Natural killer cell (primary cell): Measurements from ENCODE around the gene PRUNE2. TPM values are rescaled to one million over a fixed set of nuclear protein-coding genes. Genes with fewer than 3 reads are reported as not detected.

Experiments
- ATAC-seq, 3 donors: fragments of 150-1000 bp in 2 of 3; fragments of 200-7000 bp in 1 of 3; cut with Tn5 transposase; 1 replicate in 1 of 3; 2 replicates in 2 of 3; pipeline ENCODE4 v1.10.0; 2021; ENCODE audit warnings: mild to moderate bottlenecking in 2 of 3, moderate library complexity in 2 of 3
- DNase-seq, 2 donors: peaks; one replicate each; pipeline versions ENCODE4 v3.0.0 to v3.0.0-alpha.2; 2013 to 2021; ENCODE audit warnings: mixed read lengths in 1 of 2
- H3K27ac ChIP-seq: one replicate; pipeline ENCODE4 v1.5.1; 2013; ENCODE audit warnings: mild to moderate bottlenecking, low read length
- H3K27me3 ChIP-seq: one replicate; pipeline ENCODE4 v1.6.1; 2013; ENCODE audit warnings: low read length; ENCODE audit not compliant: control insufficient read depth, insufficient read depth
- H3K36me3 ChIP-seq: one replicate; pipeline ENCODE4 v1.6.1; 2013; ENCODE audit warnings: low read length; ENCODE audit not compliant: control insufficient read depth, insufficient read depth
- H3K4me1 ChIP-seq: one replicate; pipeline ENCODE4 v1.6.1; 2013; ENCODE audit warnings: low read length; ENCODE audit not compliant: control insufficient read depth, insufficient read depth
- H3K4me3 ChIP-seq: one replicate; pipeline ENCODE4 v1.5.1; 2013; ENCODE audit warnings: low read length
- H3K9me3 ChIP-seq: one replicate; pipeline ENCODE4 v1.6.1; 2013; ENCODE audit warnings: low read length; ENCODE audit not compliant: control insufficient read depth, insufficient read depth
- H3K27ac Mint-ChIP-seq, 2 donors: one replicate each; pipeline ENCODE4 v1.8.0; 2022; ENCODE audit warnings: mild to moderate bottlenecking in 2 of 2, mixed read lengths in 2 of 2, moderate library complexity in 1 of 2
- H3K27me3 Mint-ChIP-seq, 2 donors: one replicate each; pipeline ENCODE4 v1.8.0; 2022; ENCODE audit warnings: low read depth in 2 of 2, mixed read lengths in 2 of 2
- H3K36me3 Mint-ChIP-seq: one replicate; pipeline ENCODE4 v1.8.0; 2022; ENCODE audit warnings: mixed read lengths
- H3K4me1 Mint-ChIP-seq, 2 donors: one replicate each; pipeline ENCODE4 v1.8.0; 2022; ENCODE audit warnings: mixed read lengths in 2 of 2
- H3K4me3 Mint-ChIP-seq: one replicate; pipeline ENCODE4 v1.8.0; 2022; ENCODE audit warnings: mild to moderate bottlenecking, moderate library complexity, mixed read lengths
- H3K9me3 Mint-ChIP-seq, 2 donors: one replicate each; pipeline ENCODE4 v1.8.0; 2022; ENCODE audit warnings: mixed read lengths in 2 of 2
- CTCF ChIP-seq: fragments of 200-600 bp; IDR thresholded peaks from one replicate; pipeline ENCODE4 v1.8.0; 2022; ENCODE audit warnings: antibody characterized with exemption
- WGBS: methylation state at CpG from one replicate; pipeline ENCODE4 v1.1.7; 2013; ENCODE audit warnings: missing lambda C conversion rate; ENCODE audit not compliant: insufficient coverage; 5-methylcytosine and 5-hydroxymethylcytosine counted together
- intact Hi-C: fragments of 100-400 bp; cut with micrococcal nuclease; formaldehyde crosslinking; loops from one replicate; pipeline ENCODE4 v1.14.2; 2022
- total RNA-seq, 4 donors: library from RNA; stranded (reverse); fragments of 120-200 nt in 1 of 4; gene quantifications; one replicate each; pipeline versions ENCODE4 v1.2.3 to v1.2.4, GENCODE V29; 2013 to 2022

PRUNE2 gene
- total RNA-seq, 3 donors from 2014 or later (not counting 1 experiment from before 2014, with no cell fraction given): 0.43 to 0.45 TPM; not detected in 1

- Histone ChIP-seq H3K9me3 (no peaks in the 10 kb centered on the region), H3K4me1 (no peaks in the 10 kb centered on the region), H3K4me3 (no peak overlapping the region), H3K27me3 (no peaks in the 10 kb centered on the region), H3K27ac (no peak overlapping the region), H3K36me3 (no peaks in the 10 kb centered on the region)
- Mint-ChIP-seq H3K9me3 (no peaks in the 10 kb centered on the region), H3K36me3 (no peaks in the 10 kb centered on the region), H3K4me3 (no peak overlapping the region), H3K27me3 (peaks cover 9 to 23% of the 10 kb centered on the region in 2 donors), H3K4me1 (no peaks in the 10 kb centered on the region), H3K27ac (no peak overlapping the region)
- intact Hi-C loops: no loop called here
- WGBS: 80% methylated on average over 3 of the region's 4 CpGs
- TF ChIP-seq CTCF: no peak
- DNase-seq (no peak), ATAC-seq (no peak)
Measured at GRCh38 chr9:76718166-76718565, 187.7 kb downstream of the PRUNE2 start.

- Mint-ChIP-seq H3K4me1 (no peaks in the 10 kb centered on the region), H3K27ac (no peak overlapping the region), H3K9me3 (no peaks in the 10 kb centered on the region), H3K36me3 (no peaks in the 10 kb centered on the region), H3K4me3 (no peak overlapping the region), H3K27me3 (peaks cover 9 to 25% of the 10 kb centered on the region in 2 donors)
- H3K4me3 ChIP-seq: no peak overlapping the region
- H3K9me3 ChIP-seq: no peaks in the 10 kb centered on the region
- WGBS: 39% methylated on average over 5 of the region's 5 CpGs
- intact Hi-C loops: no loop called here
- no peak overlapping the region for H3K27ac ChIP-seq
- no peaks in the 10 kb centered on the region for H3K36me3 ChIP-seq
- TF ChIP-seq CTCF: no peak
- H3K27me3 ChIP-seq: no peaks in the 10 kb centered on the region
- DNase-seq (no peak), ATAC-seq (no peak)
- no peaks in the 10 kb centered on the region for H3K4me1 ChIP-seq
Measured at GRCh38 chr9:76717613-76718012, 188.3 kb downstream of the PRUNE2 start.

- Mint-ChIP-seq H3K27me3 (peaks cover 9 to 25% of the 10 kb centered on the region in 2 donors), H3K4me3 (no peak overlapping the region), H3K4me1 (no peaks in the 10 kb centered on the region), H3K9me3 (no peaks in the 10 kb centered on the region), H3K27ac (no peak overlapping the region), H3K36me3 (no peaks in the 10 kb centered on the region)
- no peaks in the 10 kb centered on the region for H3K27me3 ChIP-seq
- WGBS: 42% methylated on average over 5 of the region's 5 CpGs
- TF ChIP-seq CTCF: no peak
- intact Hi-C loops: no loop called here
- no peaks in the 10 kb centered on the region for H3K4me1 ChIP-seq
- H3K27ac ChIP-seq: no peak overlapping the region
- no peak for ATAC-seq
- no peak overlapping the region for H3K4me3 ChIP-seq
- DNase-seq: no peak
- H3K9me3 ChIP-seq: no peaks in the 10 kb centered on the region
- no peaks in the 10 kb centered on the region for H3K36me3 ChIP-seq
Measured at GRCh38 chr9:76717176-76717575, 188.7 kb downstream of the PRUNE2 start.

GRCh38 chr9:76716085-76716672, 189.7 kb downstream of the PRUNE2 start:
- Mint-ChIP-seq H3K9me3 (no peaks in the 10 kb centered on the region), H3K4me1 (no peaks in the 10 kb centered on the region), H3K27me3 (peaks cover 13 to 25% of the 10 kb centered on the region in 2 donors), H3K4me3 (no peak overlapping the region), H3K27ac (no peak overlapping the region), H3K36me3 (no peaks in the 10 kb centered on the region)
- Histone ChIP-seq H3K27me3 (no peaks in the 10 kb centered on the region), H3K36me3 (no peaks in the 10 kb centered on the region), H3K4me3 (no peak overlapping the region), H3K9me3 (no peaks in the 10 kb centered on the region), H3K27ac (no peak overlapping the region), H3K4me1 (no peaks in the 10 kb centered on the region)
- 88% methylated on average over 5 of the region's 7 CpGs for WGBS
- intact Hi-C loops: no loop called here
- DNase-seq (no peak), ATAC-seq (no peak)
- TF ChIP-seq CTCF: no peak
